Stimulated activated CD8-positive, alpha-beta memory T cell treated with anti-CD3 and anti-CD28 coated beads, Interleukin-7, amount 100 ng/mL, for 4 hours (primary cell): ENCODE data around the gene TSR2.
"Not testable (repeated sequence)": the region's sequence is repeated elsewhere in the genome, so short reads cannot be mapped to it uniquely, and the experiment has no call there.

ENCODE experiments used
- DNase-seq, 2 donors: peaks; one replicate each; pipeline ENCODE4 v3.0.0-alpha.2; 2020; ENCODE audit warnings: low read depth in 2 of 2

TSR2 gene

GRCh38 chrX:54473993-54474859 is 34.0 kb downstream of the TSR2 start:
- no peak for DNase-seq

- DNase-seq = no peak
Measured at GRCh38 chrX:54479136-54480111, 39.2 kb downstream of the TSR2 start.

- no peak for DNase-seq
Measured at GRCh38 chrX:54482839-54483593, 42.8 kb downstream of the TSR2 start.

GRCh38 chrX:54483946-54484345 is 43.7 kb downstream of the TSR2 start:
- DNase-seq = no peak

DNA sequence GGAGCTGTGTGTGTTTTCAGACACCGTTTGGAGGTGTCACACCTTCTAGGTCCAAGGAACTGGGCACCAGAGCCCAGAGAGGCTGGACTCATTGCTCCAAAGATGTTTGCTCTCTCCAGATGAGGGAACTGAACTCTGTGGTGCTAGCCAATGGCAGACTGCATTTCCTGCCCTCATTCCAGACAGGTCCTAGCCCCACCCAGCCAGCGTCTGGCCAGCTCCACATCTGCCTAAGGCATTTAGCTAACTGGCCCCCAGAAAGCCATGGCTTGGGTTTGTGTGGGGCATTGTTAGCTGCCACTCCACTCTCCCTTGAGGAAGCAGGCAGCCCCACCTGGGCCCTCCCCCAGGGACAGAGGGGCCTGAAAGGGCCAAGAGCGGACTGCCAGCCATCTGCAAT is 44.5 kb downstream of the TSR2 start:
- no peak for DNase-seq

- DNase-seq = not testable (repeated sequence)
Measured at GRCh38 chrX:54489819-54490218, 49.6 kb downstream of the TSR2 start.

DNA sequence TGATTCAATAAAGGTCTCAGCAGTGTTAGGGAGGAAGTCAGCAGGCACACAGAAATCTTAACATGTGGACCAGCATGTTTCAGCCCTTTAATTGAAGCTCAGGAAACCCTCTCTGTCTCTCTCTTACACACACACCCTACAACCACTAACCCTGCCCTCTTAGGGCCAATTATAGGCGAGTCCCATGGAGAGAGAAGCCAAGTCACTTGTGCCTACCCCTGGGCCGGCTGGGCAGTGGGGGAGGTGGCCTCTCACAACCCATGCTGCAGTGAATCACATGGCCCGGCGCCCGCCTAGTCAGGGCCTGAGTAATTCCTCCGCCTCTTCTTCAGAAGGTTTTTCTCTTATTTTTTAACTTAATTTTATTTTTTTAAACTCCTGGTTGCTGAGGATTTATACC is 52.1 kb downstream of the TSR2 start:
- no peak for DNase-seq

- no peak for DNase-seq
Measured at GRCh38 chrX:54494166-54494988, 54.2 kb downstream of the TSR2 start.
